Pons (tissue), 1 donor: Measurements from ENCODE around the gene ADCY10.

Experiments
- DNase-seq: peaks from one replicate; pipeline ENCODE4 v3.0.0-alpha.2; 2016; ENCODE audit warnings: low spot score

The ADCY10 gene

DNA sequence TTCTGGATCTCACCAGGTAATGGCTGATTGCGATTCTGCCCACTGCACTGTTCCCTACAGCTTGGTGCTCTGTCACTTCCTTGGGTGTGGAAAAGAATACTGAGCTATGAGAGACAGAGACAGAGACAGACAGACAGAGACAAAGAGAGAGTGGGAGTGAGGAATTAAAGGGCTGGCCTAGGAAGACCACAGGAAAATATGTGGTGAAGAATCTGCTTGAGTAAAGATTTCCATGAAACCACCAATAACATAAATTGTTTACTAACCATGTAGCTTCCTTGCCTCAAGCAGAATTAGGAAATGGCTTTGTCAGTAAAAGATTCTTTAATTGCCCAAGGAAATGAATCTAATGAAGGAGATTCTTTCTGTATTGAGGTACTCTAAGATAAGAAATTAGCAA lies 137.8 kb downstream of the ADCY10 start:
- DNase-seq, result no peak

DNA sequence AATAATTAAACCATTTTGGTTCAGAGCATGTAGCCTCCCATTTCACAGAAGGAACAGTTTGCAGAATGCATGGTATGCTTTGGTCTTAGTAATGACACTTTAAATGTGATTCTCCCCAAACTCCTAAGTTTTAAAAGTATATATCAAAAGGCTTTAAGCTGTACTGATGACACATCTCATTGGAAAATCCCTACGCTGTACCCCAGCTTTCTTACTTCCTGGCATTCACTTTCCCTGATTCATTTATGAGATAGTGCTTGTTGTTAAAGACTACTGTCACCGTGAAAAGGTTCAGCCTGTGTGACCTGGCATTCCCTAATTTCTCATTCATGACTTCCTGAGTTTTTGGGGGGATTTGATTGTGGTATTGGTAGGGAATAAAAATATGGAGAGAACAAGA lies 138.8 kb downstream of the ADCY10 start:
- DNase-seq, result no peak

DNA sequence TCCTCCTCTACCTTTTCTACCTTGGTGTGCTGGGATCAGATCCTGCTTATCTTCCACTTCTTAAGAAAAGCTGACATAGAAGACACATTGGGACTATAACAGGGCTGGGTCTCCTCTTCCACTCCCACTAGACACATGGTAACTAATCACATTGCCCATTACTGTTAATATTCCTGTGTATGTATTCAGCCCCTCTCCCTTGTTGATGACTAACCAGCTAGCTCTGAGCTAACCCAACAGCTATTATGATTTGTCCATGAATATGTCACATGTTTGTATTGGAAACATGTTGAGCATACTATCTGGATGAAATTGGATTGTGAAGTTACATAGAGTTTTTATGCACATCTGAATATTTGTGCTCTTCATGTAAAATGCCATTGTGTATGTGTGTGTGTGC lies 139.2 kb downstream of the ADCY10 start:
- DNase-seq, result no peak

DNA sequence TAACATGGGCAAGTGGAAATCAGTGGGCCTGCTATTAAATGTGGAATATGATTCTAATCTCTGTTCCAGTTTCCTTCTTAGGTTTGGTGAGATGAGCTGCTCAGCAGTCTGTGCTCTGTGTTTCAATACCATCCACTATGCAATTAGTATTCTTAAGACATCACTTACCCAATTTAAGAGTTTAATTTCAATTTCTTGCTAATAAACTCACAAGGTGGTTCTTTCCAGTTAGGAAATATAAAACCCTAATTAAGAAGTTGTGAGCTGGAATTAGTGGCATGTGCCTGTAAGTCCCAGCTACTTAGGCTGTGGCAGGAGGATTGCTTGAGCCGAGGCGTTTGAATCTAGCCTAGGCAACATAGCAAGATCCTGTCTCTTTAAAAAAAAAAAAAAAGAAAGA lies 140.4 kb downstream of the ADCY10 start:
- DNase-seq, result no peak

DNA sequence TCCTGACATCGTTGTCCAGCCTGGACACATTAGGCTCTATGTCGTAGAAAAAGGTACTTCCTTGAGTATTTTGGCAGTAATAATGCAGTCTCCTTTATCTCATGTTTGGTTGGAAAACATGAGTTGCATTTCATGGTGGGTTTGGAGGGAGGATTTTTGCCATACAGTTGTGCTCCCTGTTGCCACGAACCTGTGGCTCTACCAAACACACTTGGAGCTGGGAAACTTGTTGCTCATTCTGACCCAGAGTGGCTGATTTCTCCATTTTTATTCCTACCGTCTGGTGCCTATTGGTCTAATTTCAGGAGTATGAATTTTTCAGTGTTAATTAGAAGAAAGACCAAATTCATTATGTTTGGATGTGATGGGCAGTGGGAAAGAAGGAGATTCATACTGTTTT lies 141.5 kb downstream of the ADCY10 start:
- no peak for DNase-seq

DNA sequence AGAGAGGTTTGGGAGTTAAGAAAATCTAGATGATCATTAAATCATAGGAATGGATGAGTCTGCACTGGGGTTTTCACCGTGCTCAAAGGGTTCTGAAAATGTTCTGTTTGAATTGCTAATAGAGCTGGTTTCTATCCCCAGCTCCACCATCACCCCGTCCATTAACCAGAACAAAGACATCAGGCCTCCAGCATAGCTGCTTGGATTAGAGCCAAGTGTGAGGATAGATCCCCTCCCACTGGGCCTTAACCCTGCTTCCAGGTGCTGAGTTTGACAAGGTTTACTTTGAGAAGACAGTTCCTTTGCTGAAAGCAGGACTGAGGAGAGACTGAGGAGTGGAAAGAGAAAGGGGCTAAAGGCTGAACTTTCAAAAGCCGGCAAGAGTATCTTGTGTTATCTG lies 143.8 kb downstream of the ADCY10 start:
- DNase-seq, result no peak

DNA sequence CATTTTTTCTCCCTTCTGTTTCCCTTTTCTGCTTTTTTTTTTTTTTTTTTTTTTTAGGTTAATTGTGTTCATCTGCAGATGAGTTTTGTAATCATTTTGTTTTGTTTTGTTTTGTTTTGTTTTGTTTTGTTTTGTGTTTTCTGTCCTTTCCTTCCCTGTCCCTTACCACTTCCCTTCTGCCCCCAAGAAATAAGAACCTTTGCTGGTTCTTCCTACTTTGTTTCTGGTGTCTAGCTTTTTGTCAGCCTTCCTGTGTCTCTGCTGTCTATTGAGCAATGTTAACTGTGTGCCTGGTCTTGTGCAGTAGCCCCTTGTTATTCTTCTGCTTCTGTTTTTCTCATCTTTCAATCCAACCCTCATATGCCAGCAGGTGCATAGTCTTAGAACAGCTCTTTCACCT lies 146.2 kb downstream of the ADCY10 start:
- no peak for DNase-seq

DNA sequence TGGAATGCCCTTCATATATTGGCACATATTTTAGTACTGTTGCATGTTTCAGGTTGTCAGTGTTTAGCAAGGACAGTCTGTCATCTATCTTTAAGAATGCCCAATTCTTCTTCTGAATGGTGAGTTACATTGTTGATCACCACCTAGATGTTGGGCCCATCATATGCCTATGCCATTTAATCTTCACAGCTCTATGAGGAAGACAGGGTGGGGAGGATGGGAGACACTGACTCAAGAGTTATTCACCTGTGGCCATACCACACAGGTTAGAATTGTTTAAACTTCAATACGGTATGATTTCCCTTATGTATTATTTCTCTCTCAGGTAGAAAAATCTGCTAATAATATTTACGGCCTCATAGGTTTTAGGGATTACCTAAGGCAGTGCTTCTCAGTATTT lies 147.4 kb downstream of the ADCY10 start:
- no peak for DNase-seq

DNA sequence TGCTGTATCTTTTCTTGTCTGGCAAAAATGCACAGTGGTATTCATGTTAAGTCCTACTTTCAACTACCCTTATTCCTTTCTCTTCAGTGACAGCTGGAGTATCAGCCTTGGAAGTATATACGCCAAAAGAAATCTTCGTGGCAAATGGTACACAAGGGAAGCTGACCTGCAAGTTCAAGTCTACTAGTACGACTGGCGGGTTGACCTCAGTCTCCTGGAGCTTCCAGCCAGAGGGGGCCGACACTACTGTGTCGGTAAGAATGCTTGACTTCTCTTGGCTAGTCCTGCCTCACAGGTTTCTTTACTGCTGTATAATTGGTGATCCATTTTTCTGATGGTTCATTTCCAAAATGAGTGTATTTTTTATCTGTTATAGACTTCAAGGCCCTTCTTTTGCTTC lies 148.4 kb downstream of the ADCY10 start:
- DNase-seq, result no peak

DNA sequence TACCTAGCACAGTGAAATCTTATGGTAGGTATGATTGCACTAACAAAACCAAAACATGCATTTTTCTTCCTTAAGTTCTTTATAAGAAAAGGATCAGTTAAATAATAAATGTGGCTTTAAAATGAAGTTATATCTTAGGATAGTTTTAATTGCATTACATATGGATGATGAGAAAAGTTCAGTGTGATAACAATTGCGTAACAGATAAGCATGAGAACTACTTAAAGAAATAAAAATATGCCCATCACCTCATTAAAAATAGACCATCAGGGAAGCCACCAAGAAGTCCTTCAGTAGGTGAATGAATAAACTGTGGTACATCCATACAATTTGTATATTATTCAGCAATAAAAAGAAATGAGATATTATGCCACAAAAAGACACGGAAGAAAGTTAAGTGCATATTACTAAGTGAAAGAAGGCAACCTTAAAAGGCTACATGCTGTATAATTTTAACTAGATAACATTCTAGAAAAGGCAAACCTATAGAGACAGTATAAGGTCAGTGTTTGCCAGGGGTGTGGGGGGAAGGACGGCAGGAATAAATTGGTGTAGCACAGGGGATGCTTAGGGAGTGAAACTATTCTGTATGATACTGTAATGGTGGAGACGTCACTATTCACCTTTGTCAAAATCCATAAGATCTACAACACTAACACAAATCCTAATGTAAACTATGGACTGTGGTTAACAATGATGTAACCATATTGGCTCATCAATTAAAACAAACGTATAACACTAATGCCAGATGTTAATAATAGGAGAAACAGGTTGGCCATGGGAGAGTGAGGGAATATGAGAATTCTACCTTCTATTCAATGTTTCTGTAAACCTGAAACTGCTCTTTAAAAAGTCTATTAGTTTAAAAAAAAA lies 149.2 kb downstream of the ADCY10 start:
- DNase-seq, result no peak

DNA sequence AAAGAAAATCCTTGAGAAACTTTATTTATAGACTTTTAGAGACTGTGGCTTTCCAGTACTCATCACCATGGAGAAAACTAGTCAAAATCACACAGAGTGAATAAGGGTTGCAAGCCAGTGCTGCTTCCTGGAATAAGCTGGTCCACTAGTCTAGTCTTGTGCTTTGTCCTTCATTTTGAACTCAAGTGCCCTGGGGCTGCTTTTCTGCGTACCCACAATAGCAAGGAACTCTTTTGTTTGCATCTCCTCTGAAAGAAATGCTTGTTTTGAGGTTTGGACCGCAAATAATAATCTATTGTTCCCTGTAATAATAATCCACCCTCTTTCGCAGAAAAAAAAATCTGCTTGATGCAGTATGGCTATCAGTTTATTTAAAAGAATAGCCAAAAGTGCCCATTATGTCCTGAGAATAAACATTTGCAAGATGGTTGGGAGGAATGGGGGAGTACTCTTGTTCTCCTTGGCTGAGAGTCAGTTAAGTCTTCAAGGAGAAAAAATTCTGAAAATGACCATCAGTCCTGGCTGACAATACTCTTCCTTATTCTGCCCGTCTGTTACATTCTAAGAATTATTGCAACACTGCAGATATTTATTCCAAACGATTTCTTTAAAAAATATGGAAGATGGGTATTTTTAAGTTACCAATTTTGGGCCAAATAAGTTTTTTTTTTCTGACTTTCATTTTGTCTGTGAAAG lies 150.3 kb downstream of the ADCY10 start:
- DNase-seq, result peak; percentile 97

DNA sequence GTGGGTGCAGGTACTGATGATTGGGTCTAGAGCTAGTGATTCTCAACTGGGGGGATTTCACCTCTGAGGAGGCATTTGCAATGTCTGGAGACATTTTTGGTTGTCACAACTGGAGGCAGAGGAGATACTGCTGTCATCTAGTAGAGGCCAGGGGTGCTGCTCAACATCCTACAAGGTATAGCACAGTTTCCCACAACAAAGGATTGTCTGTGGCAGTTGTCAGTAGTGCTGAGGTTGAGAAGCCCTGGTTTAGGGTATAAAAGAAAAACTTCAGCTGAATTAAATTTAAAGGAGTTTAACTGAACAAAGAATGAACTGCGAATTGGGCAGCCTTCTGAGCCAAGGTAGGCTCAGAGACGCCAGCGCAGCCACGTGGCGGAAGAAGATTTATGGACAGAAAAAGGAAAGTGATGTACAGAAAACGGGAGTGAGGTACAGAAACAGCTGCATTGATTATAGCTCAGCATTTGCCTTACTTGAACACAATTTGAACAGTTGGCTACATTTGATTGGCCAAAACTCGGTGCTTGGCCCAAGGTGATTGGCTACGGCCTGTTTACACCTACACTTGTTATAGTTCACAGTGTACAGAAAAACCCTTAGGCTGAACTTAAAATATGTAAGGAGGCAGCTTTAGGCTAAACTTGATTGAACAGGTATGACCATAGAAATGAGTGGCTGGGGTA lies 151.7 kb downstream of the ADCY10 start:
- DNase-seq, result no peak

DNA sequence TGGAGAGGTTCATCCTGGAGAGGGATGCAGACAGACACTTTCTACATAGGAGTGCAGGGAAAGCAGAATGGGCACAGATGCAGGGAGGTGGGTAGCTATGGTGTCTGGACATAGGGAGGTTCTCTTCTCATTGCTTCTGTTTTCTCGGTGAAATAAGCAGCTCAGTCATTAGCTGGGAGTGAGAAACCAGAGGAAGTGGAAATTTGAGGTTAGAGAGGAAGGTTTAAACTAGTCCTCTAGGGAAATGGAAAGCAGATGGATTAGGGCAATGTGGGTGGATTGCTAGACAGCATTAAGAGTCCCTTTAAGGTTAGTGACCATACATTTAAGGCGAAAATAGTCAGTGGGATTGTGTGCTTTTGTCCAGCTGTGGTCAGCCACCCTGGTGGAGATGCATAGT lies 152.5 kb downstream of the ADCY10 start:
- no peak for DNase-seq
